MM.1S (cell line): ENCODE data around the gene HNRNPA0.

ENCODE experiments used
- EZH2phosphoT487 ChIP-seq: fragments of 300-600 bp; sonication (generic); IDR thresholded peaks from 2 replicates; pipeline ENCODE4 v1.6.1; 2018; ENCODE audit warnings: antibody characterized with exemption, low read length
- TF ChIP-seq, protein P1 (sequence below): fragments of 300-600 bp; sonication (generic); IDR thresholded peaks from 2 replicates; pipeline ENCODE4 v1.5.1; 2016; ENCODE audit warnings: antibody characterized with exemption, low read length, mixed read lengths

GRCh38 chr5:137728048-137728447 is 26.1 kb downstream of the HNRNPA0 start:
- TF ChIP-seq, protein P1, sequence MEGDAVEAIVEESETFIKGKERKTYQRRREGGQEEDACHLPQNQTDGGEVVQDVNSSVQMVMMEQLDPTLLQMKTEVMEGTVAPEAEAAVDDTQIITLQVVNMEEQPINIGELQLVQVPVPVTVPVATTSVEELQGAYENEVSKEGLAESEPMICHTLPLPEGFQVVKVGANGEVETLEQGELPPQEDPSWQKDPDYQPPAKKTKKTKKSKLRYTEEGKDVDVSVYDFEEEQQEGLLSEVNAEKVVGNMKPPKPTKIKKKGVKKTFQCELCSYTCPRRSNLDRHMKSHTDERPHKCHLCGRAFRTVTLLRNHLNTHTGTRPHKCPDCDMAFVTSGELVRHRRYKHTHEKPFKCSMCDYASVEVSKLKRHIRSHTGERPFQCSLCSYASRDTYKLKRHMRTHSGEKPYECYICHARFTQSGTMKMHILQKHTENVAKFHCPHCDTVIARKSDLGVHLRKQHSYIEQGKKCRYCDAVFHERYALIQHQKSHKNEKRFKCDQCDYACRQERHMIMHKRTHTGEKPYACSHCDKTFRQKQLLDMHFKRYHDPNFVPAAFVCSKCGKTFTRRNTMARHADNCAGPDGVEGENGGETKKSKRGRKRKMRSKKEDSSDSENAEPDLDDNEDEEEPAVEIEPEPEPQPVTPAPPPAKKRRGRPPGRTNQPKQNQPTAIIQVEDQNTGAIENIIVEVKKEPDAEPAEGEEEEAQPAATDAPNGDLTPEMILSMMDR: no peak
- no peak for TF ChIP-seq EZH2phosphoT487
